VCaP (cell line): Measurements from ENCODE around the gene TESK2.
A peak's percentile ranks its signal among the peaks of the same experiment; 100 is the strongest.

Experiments used
- H3K27ac ChIP-seq: fragments of 450-650 bp; 2 replicates; pipeline ENCODE4 v1.5.1; 2017
- TF ChIP-seq, protein P1 (sequence below): fragments of 450-650 bp; conservative IDR thresholded peaks from 2 replicates; pipeline ENCODE4 v1.5.1; 2017; ENCODE audit warnings: mild to moderate bottlenecking, moderate library complexity

The TESK2 gene

GRCh38 chr1:45319761-45320160, 171.2 kb downstream of the TESK2 start:
- H3K27ac ChIP-seq: no peak overlapping the region
- TF ChIP-seq, protein P1, sequence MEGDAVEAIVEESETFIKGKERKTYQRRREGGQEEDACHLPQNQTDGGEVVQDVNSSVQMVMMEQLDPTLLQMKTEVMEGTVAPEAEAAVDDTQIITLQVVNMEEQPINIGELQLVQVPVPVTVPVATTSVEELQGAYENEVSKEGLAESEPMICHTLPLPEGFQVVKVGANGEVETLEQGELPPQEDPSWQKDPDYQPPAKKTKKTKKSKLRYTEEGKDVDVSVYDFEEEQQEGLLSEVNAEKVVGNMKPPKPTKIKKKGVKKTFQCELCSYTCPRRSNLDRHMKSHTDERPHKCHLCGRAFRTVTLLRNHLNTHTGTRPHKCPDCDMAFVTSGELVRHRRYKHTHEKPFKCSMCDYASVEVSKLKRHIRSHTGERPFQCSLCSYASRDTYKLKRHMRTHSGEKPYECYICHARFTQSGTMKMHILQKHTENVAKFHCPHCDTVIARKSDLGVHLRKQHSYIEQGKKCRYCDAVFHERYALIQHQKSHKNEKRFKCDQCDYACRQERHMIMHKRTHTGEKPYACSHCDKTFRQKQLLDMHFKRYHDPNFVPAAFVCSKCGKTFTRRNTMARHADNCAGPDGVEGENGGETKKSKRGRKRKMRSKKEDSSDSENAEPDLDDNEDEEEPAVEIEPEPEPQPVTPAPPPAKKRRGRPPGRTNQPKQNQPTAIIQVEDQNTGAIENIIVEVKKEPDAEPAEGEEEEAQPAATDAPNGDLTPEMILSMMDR: no peak

DNA sequence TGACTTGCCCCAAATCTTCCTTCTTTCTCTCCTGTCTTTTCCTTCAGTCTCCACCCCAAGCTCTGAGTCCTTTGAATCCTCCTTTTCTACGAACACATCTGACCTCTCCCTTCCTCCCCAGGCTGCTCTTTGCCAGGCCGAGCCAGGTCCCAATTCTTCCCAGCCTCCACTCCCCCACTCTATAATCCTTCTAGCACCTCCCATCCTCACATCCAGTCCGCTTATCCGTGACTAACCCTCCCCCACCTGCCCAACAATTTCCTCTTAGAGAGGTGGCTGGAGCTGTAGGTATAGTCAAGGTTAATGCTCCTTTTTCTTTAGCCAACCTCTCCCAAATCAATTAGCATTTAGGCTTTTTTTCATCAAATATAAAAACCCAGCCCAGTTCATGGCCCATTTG, 173.8 kb downstream of the TESK2 start:
- no peak overlapping the region for H3K27ac ChIP-seq
- TF ChIP-seq, protein P1: no peak

GRCh38 chr1:45314266-45314665, 176.7 kb downstream of the TESK2 start:
- TF ChIP-seq, protein P1: no peak
- H3K27ac ChIP-seq: peak overlapping the region; percentile 37

- TF ChIP-seq, protein P1: no peak
- no peak overlapping the region for H3K27ac ChIP-seq
These were observed 184.1 kb downstream of the TESK2 start for GRCh38 chr1:45306905-45307304.

DNA sequence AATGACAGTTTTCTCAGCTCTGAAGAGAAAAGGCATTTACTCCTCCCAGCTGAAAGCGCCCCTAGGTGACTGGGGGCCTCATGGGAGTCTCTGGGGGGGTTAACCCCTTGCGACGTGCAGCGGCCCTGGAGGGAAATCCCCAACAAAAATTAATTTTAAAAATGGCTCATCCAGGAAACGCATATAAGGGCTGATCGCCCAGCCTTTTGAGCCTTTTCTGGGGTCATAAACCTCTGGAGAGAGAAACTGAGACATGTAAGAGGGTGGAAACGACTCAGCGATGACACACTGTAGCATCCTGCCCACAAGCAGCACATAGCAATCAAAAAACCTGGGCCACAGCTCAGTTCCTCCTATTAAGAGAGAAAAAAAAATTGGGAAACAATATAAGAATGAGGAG, 184.6 kb downstream of the TESK2 start:
- H3K27ac ChIP-seq: no peak overlapping the region
- TF ChIP-seq, protein P1: no peak

DNA sequence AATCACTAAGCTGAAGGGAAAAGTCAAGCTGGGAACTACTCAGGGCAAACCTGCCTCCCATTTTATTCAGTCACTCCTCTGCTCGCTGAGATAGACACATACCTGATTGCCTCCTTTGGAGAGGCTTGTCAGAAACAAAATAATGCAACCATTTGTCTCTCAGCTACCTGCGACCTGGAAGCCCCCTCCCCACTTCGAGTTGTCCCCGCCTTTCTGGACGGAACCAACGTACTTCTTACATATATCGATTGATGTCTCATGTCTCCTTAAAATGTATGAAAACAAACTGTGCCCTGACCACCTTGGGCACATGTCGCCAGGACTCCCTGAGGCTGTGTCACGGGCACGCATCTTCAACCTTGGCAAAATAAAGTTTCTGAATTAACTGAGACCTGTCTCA, 185.7 kb downstream of the TESK2 start:
- H3K27ac ChIP-seq: peak overlapping the region; percentile 86; the same call in 1 of the 2 replicates
- TF ChIP-seq, protein P1: no peak

DNA sequence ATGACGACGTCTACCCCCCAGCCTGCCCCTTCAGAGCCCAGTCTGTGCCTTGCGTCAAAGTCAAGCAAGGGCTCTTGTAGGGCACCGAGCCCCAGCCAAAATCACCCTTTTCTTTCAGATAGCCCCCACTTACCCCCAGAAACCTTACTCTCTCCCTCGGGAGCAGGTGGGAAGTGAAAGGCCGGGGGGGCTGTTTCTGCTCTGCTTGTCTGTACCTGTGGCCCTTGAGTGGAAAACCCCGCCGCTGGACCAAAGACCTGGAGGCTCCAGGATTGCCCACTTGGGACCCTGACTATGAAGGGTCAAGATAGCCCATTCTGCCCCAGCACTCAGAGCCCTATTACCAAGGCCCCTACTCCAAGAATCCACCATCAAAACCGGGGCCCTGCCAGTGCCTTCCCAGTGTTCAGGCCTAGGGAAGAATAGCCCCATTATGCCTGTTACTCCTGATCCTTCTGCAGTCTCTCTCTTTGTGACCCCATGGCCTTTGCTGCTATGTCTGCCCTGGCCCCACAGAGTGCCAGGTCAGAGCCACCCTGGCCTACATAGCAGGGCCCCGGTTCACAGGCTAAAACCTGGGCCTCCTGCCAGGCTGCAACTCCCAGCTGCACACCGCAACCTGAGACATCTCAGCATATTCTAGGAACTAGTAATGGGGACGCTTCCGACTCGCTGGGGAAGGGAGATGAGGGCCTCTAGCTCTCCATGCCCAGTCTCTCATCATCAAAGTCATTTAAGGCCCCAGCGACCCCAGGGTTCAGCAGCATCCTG, 186.5 kb downstream of the TESK2 start:
- TF ChIP-seq, protein P1: peak; percentile 58
- H3K27ac ChIP-seq: peak overlapping the region; percentile 86
